ENCODE data around the gene DNAH17. TPM values are rescaled to one million over a fixed set of nuclear protein-coding genes. Genes with fewer than 3 reads are reported as not detected.

DNAH17 gene
- total and polyA plus RNA-seq, 2 of the 13 experiments (the other 11 are each of a cell fraction or from before 2014, with no cell fraction given): 0.86 to 1.6 TPM

DNA sequence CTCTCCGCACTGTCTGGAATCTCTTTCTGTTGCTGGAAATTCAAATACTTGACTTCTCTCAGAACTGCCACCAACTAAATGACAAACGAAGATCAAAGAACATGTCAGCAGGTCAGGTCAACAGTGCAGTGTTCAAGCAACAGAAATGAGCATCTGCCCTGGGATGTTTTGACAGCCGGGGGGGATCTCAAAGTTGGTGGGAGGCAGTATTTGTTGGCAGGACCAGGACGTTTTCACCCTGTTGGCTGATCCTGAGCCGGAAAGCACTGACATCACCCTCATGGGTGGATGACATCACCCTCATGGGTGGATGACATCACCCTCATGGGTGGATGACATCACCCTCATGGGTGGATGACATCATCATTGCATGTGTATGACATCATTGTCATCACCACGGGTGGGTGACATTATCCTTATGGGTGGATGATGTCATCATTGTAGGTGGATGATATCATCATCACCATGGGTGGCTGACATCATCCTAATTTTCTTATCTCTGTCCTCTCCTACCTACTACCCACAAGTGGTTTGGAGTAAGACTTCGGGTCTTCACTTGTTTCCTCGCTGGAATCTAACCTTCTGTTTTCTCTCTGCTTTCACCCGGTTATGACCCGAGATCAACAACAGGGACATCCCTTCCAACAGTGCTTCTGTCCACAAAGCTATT lies 18.9 kb downstream of the DNAH17 start (continued):
- TF ChIP-seq, protein P1, sequence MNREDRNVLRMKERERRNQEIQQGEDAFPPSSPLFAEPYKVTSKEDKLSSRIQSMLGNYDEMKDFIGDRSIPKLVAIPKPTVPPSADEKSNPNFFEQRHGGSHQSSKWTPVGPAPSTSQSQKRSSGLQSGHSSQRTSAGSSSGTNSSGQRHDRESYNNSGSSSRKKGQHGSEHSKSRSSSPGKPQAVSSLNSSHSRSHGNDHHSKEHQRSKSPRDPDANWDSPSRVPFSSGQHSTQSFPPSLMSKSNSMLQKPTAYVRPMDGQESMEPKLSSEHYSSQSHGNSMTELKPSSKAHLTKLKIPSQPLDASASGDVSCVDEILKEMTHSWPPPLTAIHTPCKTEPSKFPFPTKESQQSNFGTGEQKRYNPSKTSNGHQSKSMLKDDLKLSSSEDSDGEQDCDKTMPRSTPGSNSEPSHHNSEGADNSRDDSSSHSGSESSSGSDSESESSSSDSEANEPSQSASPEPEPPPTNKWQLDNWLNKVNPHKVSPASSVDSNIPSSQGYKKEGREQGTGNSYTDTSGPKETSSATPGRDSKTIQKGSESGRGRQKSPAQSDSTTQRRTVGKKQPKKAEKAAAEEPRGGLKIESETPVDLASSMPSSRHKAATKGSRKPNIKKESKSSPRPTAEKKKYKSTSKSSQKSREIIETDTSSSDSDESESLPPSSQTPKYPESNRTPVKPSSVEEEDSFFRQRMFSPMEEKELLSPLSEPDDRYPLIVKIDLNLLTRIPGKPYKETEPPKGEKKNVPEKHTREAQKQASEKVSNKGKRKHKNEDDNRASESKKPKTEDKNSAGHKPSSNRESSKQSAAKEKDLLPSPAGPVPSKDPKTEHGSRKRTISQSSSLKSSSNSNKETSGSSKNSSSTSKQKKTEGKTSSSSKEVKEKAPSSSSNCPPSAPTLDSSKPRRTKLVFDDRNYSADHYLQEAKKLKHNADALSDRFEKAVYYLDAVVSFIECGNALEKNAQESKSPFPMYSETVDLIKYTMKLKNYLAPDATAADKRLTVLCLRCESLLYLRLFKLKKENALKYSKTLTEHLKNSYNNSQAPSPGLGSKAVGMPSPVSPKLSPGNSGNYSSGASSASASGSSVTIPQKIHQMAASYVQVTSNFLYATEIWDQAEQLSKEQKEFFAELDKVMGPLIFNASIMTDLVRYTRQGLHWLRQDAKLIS (CRISPR knock-in tag; IDR thresholded peaks at IDR 0.05): no peak
- TF ChIP-seq RAD21 (CRISPR knock-in tag; IDR thresholded peaks at IDR 0.05) (0 out of 2 replicates have a peak, but pooled peaks have one; percentile 13), ZNF230 (CRISPR knock-in tag; IDR thresholded peaks at IDR 0.05) (no peak), ESRRA (CRISPR knock-in tag; IDR thresholded peaks at IDR 0.05; ENCODE audit: low read depth) (peak; percentile 42; the same call in 1 of the 2 replicates), TGIF2 (CRISPR knock-in tag; IDR thresholded peaks at IDR 0.05) (peak; percentile 62), ZNF232 (CRISPR knock-in tag; IDR thresholded peaks at IDR 0.05; ENCODE audit: borderline replicate concordance) (no peak), HMG20A (CRISPR knock-in tag; IDR thresholded peaks at IDR 0.05; ENCODE audit: borderline replicate concordance) (peak; percentile 57; the same call in 1 of the 2 replicates), FOXP1 (IDR thresholded peaks at IDR 0.05) (peak; percentile 3; the same call in 1 of the 2 replicates), FOXP1 (CRISPR knock-in tag; IDR thresholded peaks at IDR 0.05) (peak; percentile 77), MIXL1 (CRISPR knock-in tag; IDR thresholded peaks at IDR 0.05) (no peak), ZBTB3 (CRISPR knock-in tag; IDR thresholded peaks at IDR 0.05; ENCODE audit: borderline replicate concordance, low read depth) (no peak), ZNF3 (CRISPR knock-in tag; IDR thresholded peaks at IDR 0.05) (no peak), ZKSCAN1 (IDR thresholded peaks at IDR 0.05; ENCODE audit: low read length) (no peak), ZBTB1 (CRISPR knock-in tag; IDR thresholded peaks at IDR 0.05; ENCODE audit: borderline replicate concordance) (no peak), LCORL (IDR thresholded peaks at IDR 0.05) (no peak), LCORL (CRISPR knock-in tag; IDR thresholded peaks at IDR 0.05) (peak; percentile 64), GATA4 (IDR thresholded peaks at IDR 0.05; ENCODE audit: borderline replicate concordance, low read depth) (no peak), ZNF33B (CRISPR knock-in tag; IDR thresholded peaks at IDR 0.05) (no peak), MIER3 (CRISPR knock-in tag; IDR thresholded peaks at IDR 0.05; ENCODE audit: borderline replicate concordance) (peak; percentile 48; the same call in 1 of the 2 replicates), HDAC6 (IDR thresholded peaks at IDR 0.05; ENCODE audit: low read depth, low read length) (no peak), CHCHD3 (CRISPR knock-in tag; IDR thresholded peaks at IDR 0.05) (no peak), RBM39 (IDR thresholded peaks at IDR 0.05; ENCODE audit: low read depth, low read length, poor library complexity, severe bottlenecking) (no peak), ZBTB38 (CRISPR knock-in tag; IDR thresholded peaks at IDR 0.05) (0 out of 2 replicates have a peak, but pooled peaks have one; percentile 34), RFX1 (IDR thresholded peaks at IDR 0.05) (no peak), NFRKB (IDR thresholded peaks at IDR 0.05) (no peak), HHEX (CRISPR knock-in tag; IDR thresholded peaks at IDR 0.05) (peak; percentile 45; the same call in 1 of the 2 replicates)
- TF ChIP-seq, protein P2, sequence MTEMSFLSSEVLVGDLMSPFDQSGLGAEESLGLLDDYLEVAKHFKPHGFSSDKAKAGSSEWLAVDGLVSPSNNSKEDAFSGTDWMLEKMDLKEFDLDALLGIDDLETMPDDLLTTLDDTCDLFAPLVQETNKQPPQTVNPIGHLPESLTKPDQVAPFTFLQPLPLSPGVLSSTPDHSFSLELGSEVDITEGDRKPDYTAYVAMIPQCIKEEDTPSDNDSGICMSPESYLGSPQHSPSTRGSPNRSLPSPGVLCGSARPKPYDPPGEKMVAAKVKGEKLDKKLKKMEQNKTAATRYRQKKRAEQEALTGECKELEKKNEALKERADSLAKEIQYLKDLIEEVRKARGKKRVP (CRISPR knock-in tag; IDR thresholded peaks at IDR 0.05): peak in 1 of 2 experiments; percentile 85; a peak in 2 of 4 replicates
- TF ChIP-seq, protein P3, sequence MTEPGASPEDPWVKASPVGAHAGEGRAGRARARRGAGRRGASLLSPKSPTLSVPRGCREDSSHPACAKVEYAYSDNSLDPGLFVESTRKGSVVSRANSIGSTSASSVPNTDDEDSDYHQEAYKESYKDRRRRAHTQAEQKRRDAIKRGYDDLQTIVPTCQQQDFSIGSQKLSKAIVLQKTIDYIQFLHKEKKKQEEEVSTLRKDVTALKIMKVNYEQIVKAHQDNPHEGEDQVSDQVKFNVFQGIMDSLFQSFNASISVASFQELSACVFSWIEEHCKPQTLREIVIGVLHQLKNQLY (CRISPR knock-in tag; IDR thresholded peaks at IDR 0.05): peak; percentile 23; the same call in 1 of the 2 replicates

Measured in HepG2 (cell line).